ENCODE data around the gene NAV3. TPM values are rescaled to one million over a fixed set of nuclear protein-coding genes. Genes with fewer than 3 reads are reported as not detected.
A peak's percentile ranks its signal among the peaks of the same experiment; 100 is the strongest.

Gene NAV3
- polyA plus RNA-seq, 1 of the 3 experiments (the other 2 are of a cell fraction) = 10.5 TPM

- Histone ChIP-seq H3F3A (replicated peaks; ENCODE audit: insufficient read depth) (peaks cover 23% of the 10 kb centered on the region), H3K36me3 (replicated peaks in 1 of 2; ENCODE audit: control insufficient read depth in 1 of 2, insufficient read depth in 2 of 2, low read length in 1 of 2) (peaks cover 3 to 20% of the 10 kb centered on the region in 2 experiments), H3K27ac (ENCODE audit: low read depth in 2 of 2, low read length in 1 of 2) (peak overlapping the region; percentile 77 to 89; a peak in 3 of 4 replicates), H2AFZ (ENCODE audit: low read depth) (peak overlapping the region; percentile 63; the same call in 1 of the 2 replicates), H3K27me3 (ENCODE audit: insufficient read depth) (no peaks in the 10 kb centered on the region), H4K20me1 (ENCODE audit: insufficient read depth) (no peaks in the 10 kb centered on the region), H3K9ac (no peak overlapping the region), H3K79me2 (ENCODE audit: insufficient read depth) (peaks cover 74% of the 10 kb centered on the region), H3K4me3 (ENCODE audit: low read depth in 2 of 2, low read length in 1 of 2) (peak overlapping the region in 1 of 2 experiments; percentile 10; a peak in 1 of 4 replicates), H3K4me1 (ENCODE audit: control insufficient read depth in 1 of 2, insufficient read depth in 2 of 2, low read depth in 1 of 2, low read length in 1 of 2) (peaks cover 0 to 11% of the 10 kb centered on the region in 2 experiments; a peak in 2 of 4 replicates), H3K4me2 (peak overlapping the region; percentile 59), H3K9me2 (no peaks in the 10 kb centered on the region), H3K9me3 (no peaks in the 10 kb centered on the region)
- POLR2A ChIA-PET = no interaction called here
- no peak for DNase-seq
- 8% methylated on average over 1 of the region's 1 CpG for WGBS (ENCODE audit: low lambda C conversion rate)
- CTCF ChIA-PET = interaction anchor here (1.2 kb wide), 1 partner anchor 22 kb away, joined by 5 read pairs; no protein-coding TSS in a partner anchor
- TF ChIP-seq USF2 (IDR thresholded peaks at IDR 0.05; ENCODE audit: borderline replicate concordance, low read depth, low read length) (no peak), ZBTB33 (IDR thresholded peaks at IDR 0.05; ENCODE audit: borderline replicate concordance, low read depth) (no peak), RFX5 (IDR thresholded peaks at IDR 0.05; ENCODE audit: low read length) (no peak), MAX (IDR thresholded peaks at IDR 0.05; ENCODE audit: low read depth) (no peak), EP300 (IDR thresholded peaks at IDR 0.05; ENCODE audit: borderline replicate concordance in 1 of 2, low read depth in 1 of 2, low read length in 1 of 2) (no peak), NFIC (IDR thresholded peaks at IDR 0.05; ENCODE audit: borderline replicate concordance) (no peak), MXI1 (IDR thresholded peaks at IDR 0.05; ENCODE audit: low read depth, low read length) (no peak), GATA2 (CRISPR knock-in tag; IDR thresholded peaks at IDR 0.05) (no peak), GABPA (IDR thresholded peaks at IDR 0.05; ENCODE audit: low read depth) (no peak), EZH2phosphoT487 (IDR thresholded peaks at IDR 0.05; ENCODE audit: borderline replicate concordance, low read depth) (no peak), RCOR1 (IDR thresholded peaks at IDR 0.05; ENCODE audit: low read length) (no peak), SIN3A (IDR thresholded peaks at IDR 0.05; ENCODE audit: borderline replicate concordance, low read depth, low read length) (no peak), MEF2A (IDR thresholded peaks at IDR 0.05; ENCODE audit: borderline replicate concordance, low read depth) (no peak)
Measured at GRCh38 chr12:77947746-77948145, 117.1 kb downstream of the NAV3 start.

GRCh38 chr12:77949943-77950342, 119.2 kb downstream of the NAV3 start:
- H3K79me2 ChIP-seq (ENCODE audit: insufficient read depth) = peaks cover 67% of the 10 kb centered on the region
- peaks cover 0 to 6% of the 10 kb centered on the region in 2 experiments; a peak in 2 of 4 replicates for H3K4me1 ChIP-seq (ENCODE audit: control insufficient read depth in 1 of 2, insufficient read depth in 2 of 2, low read depth in 1 of 2, low read length in 1 of 2)
- no peak overlapping the region for H3K4me3 ChIP-seq (ENCODE audit: low read depth in 2 of 2, low read length in 1 of 2)
- DNase-seq = no peak
- peaks cover 23% of the 10 kb centered on the region for H3F3A ChIP-seq (replicated peaks; ENCODE audit: insufficient read depth)
- POLR2A ChIA-PET = no interaction called here
- no peak overlapping the region for H2AFZ ChIP-seq (ENCODE audit: low read depth)
- CTCF ChIA-PET = interaction anchor here (1.1 kb wide), 1 partner anchor 57 kb away, joined by 3 read pairs; no protein-coding TSS in a partner anchor
- no peaks in the 10 kb centered on the region for H3K9me2 ChIP-seq
- H3K36me3 ChIP-seq (replicated peaks in 1 of 2; ENCODE audit: control insufficient read depth in 1 of 2, insufficient read depth in 2 of 2, low read length in 1 of 2) = peaks cover 0 to 20% of the 10 kb centered on the region in 2 experiments
- H3K4me2 ChIP-seq = no peak overlapping the region
- H3K9me3 ChIP-seq = no peaks in the 10 kb centered on the region
- H3K9ac ChIP-seq = no peak overlapping the region
- H3K27me3 ChIP-seq (ENCODE audit: insufficient read depth) = no peaks in the 10 kb centered on the region
- no peak overlapping the region for H3K27ac ChIP-seq (ENCODE audit: low read depth in 2 of 2, low read length in 1 of 2)
- no peaks in the 10 kb centered on the region for H4K20me1 ChIP-seq (ENCODE audit: insufficient read depth)
- TF ChIP-seq JUND (IDR thresholded peaks at IDR 0.05) = no peak
- TF ChIP-seq MAX (IDR thresholded peaks at IDR 0.05; ENCODE audit: low read depth) = no peak
- TF ChIP-seq EP300 (IDR thresholded peaks at IDR 0.05; ENCODE audit: borderline replicate concordance in 1 of 2, low read depth in 1 of 2, low read length in 1 of 2) = no peak
- TF ChIP-seq CHD2 (IDR thresholded peaks at IDR 0.05; ENCODE audit: low read length, partially characterized antibody) = no peak
- TF ChIP-seq RXRA (IDR thresholded peaks at IDR 0.05; ENCODE audit: borderline replicate concordance, low read depth) = no peak
- no peak for TF ChIP-seq REST (IDR thresholded peaks at IDR 0.05; ENCODE audit: low read depth, low read length)
- no peak for TF ChIP-seq POLR2AphosphoS5 (IDR thresholded peaks at IDR 0.05; ENCODE audit: low read depth, low read length)
- no peak for TF ChIP-seq MEF2A (IDR thresholded peaks at IDR 0.05; ENCODE audit: borderline replicate concordance, low read depth)
